UCSD-AML1 (cell line): ENCODE data around the gene ZNF516.
A peak's percentile ranks its signal among the peaks of the same experiment; 100 is the strongest.
"Not testable (repeated sequence)": the region's sequence is repeated elsewhere in the genome, so short reads cannot be mapped to it uniquely, and the experiment has no call there.

Experiments
- DNase-seq: peaks from one replicate; lab custom pipeline; 2025; ENCODE audit not compliant: unreplicated experiment; lab: John Stamatoyannopoulos, UW

The ZNF516 gene, protein sequence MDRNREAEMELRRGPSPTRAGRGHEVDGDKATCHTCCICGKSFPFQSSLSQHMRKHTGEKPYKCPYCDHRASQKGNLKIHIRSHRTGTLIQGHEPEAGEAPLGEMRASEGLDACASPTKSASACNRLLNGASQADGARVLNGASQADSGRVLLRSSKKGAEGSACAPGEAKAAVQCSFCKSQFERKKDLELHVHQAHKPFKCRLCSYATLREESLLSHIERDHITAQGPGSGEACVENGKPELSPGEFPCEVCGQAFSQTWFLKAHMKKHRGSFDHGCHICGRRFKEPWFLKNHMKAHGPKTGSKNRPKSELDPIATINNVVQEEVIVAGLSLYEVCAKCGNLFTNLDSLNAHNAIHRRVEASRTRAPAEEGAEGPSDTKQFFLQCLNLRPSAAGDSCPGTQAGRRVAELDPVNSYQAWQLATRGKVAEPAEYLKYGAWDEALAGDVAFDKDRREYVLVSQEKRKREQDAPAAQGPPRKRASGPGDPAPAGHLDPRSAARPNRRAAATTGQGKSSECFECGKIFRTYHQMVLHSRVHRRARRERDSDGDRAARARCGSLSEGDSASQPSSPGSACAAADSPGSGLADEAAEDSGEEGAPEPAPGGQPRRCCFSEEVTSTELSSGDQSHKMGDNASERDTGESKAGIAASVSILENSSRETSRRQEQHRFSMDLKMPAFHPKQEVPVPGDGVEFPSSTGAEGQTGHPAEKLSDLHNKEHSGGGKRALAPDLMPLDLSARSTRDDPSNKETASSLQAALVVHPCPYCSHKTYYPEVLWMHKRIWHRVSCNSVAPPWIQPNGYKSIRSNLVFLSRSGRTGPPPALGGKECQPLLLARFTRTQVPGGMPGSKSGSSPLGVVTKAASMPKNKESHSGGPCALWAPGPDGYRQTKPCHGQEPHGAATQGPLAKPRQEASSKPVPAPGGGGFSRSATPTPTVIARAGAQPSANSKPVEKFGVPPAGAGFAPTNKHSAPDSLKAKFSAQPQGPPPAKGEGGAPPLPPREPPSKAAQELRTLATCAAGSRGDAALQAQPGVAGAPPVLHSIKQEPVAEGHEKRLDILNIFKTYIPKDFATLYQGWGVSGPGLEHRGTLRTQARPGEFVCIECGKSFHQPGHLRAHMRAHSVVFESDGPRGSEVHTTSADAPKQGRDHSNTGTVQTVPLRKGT

DNA sequence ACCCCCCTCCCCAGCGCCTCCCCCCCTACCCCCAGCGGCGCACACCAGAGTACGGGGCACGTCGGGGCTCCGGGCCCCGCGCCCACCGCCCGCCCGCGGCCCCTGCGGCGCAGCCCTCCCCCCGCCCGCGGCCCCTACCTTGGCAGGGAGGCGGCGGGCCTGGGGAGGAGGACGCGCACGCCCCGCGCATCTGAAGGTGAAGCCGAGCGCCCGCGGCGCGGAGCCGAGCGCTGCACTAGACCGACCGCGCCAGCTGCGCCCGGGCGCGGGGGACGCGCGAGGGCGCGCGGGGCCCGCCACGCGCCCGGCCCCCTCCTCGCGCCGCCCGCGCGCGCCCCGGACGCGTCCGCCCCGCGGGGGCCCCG is at the start of gene ZNF516:
ZNF516 (minus strand) TSS at position 237 of the 365 bp plus-strand sequence. CDS start 52,188 bp downstream, outside the sequence.
- no peak for DNase-seq

DNA sequence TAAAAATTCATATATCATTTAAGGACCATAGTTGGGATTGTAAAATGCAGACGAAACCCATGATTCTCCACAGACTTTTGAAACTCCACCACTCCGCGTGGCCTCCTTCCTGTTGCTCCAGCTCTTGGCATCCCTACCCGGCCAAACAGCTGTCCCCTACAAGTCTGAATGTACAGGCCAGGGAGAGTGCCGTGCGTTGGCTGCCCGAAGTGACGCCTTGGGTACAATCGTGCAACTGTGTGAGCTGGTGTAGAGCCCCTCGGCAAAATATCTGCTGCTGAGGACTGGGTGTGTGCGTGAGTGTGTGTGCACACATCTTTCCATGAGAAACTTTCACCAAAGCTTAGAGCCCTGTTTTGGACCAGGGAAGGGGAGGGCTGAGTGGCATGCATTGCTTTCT is 43.8 kb upstream of the ZNF516 start:
- no peak for DNase-seq

DNA sequence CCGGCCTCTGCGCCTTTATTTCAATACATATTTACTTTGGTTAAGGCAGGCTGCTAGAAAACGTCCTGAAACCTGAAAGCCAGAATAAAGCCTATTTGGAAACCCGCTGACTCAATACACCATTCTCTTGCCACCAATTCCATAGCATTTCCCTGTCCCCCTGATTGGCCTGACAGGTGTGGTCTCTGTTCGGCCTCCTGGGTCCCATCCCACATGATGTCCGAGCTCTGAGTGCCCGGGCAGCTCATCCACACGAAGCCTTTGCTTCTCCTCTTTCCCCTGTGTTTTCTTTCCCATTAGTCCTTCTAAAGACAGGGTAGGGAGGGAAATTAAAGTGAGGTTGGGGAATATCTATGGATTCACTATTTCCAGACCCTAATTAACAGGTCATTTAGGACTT is 42.6 kb upstream of the ZNF516 start:
- DNase-seq: no peak

DNA sequence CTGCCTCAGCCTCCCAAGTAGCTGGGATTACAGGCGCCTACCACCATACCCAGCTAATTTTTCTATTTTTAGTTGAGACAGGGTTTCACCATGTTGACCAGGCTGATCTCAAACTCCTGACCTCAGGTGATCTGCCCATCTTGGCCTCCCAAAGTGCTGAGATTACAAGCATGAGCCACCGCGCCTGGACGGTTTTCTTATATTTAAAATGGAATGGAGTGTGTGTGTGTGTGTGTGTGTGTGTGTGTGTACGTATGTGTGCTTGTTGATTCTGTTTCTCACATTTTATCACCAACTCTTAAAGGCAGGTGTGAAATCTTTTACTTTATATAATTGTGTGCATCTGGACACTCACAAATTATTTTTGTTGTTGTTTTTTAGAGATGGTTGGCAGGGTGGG is 41.6 kb upstream of the ZNF516 start:
- DNase-seq: not testable (repeated sequence)

DNA sequence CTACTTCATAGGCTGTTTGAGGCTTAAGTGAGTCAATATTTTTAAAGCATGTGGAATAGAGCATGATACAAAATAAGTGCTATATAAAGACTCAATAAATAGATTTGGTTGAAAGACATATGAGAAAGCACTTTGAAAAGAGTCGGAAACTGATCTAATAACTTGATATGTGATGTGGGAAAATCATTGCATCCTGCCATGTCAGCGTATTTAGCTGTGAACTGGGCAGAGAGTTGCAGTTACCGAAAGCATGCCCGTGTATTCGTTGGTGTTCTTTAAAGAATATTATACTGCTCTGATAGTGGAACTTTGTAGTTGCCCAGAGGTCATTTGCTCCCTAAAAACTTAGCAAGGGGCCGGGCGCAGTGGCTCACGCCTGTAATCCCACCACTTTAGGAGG is 37.8 kb upstream of the ZNF516 start:
- no peak for DNase-seq

DNA sequence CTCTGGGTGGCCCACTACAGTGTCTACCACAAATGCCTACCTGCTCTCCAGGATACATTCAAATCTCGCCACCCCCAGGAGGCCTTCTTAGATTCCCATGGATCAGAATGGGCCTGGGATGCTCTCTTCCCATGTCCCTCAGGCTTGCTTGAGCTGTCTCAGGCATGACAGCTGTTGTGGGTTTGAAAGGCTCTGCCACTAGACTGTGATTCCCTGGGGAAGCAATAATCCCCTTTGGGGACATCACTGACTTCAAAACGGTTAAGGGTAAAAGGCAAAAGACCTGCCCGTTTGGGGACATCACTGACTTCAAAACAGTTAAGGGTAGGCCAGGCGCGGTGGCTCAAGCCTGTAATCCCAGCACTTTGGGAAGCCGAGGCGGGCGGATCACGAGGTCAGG is 35.8 kb upstream of the ZNF516 start:
- no peak for DNase-seq

DNA sequence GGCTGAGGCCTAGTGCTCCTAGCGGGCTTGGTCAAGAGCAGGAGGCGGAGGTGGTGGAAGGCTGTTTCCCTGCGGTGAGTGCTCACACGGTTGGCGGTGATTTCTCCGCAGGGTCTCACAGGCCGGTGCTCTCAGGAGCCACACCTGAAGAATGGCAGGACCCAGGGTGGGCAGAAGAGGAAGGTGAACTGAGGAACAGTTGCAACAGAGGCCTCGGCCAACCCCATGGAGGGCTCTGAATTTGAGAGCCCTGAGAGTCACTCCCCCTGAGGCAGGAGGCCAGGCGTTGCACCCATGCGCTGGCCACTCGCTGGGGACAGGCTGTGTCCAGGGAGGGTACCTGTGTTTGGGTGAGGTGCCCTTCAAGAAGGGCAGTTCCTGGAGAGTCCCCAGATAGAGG is 35.3 kb upstream of the ZNF516 start:
- DNase-seq: no peak

DNA sequence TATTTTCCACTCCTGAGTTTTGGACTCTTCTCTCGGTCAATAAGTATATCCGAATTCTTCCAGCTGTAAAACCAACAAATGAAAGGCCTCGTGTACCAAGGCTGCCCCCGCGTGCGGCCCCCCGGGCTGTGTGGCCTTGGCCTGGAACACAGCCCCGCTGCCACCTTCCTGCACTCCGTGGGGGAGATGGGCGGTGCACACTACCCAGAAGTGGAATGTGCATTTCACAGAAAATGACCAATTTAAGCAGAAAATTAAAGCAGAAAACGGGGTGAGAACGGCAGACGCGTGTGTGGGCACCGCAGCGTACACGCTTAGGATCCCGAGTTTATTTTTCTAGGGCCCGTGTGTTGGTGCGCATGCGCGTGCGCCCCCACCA is 34.4 kb upstream of the ZNF516 start:
- no peak for DNase-seq

DNA sequence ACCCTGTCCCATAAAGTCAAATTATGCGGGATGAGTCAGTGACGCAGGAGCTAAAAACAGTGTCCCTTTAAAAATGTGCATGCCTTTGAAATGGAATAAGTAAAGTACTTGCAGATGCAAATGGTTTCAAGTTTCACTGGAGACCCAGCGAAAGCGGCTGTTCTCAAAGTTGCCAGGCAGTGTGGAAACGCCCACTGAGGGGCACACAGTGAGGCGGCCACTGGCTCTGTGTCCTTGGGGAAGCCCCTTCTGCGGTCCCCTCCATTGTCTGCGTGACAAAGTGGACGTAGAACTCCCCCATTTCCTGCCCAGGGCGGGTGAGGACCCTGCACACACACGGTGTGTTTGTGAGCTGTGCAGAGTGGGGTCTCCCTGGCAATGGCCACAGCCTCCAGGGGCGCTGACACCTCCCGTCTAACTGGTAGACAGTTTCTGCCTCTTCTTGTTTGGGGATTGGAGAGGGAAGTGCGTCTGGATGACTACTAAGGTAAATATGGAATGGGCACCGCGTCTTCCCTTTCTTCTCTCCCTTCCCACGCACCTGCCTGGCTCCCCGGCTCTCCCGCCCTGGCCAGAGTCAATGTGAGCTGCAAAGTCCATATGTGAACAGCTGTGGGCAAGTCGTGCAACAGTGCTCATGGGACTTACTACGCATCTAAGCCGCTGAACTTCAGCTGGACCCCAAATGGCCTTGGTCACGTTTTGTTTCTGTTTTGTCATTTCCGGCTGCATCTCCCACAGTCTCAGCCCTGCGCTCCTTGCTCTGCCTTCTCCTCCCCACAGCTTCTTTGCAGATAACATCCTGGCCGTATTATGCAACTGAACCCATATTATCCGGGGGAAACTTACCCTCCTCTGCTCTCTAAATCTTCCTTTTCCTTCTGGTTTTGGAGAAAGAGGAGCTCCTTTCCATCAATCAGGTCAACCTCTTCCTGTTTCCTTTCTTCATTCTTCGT is 33.7 kb upstream of the ZNF516 start:
- DNase-seq: peak; percentile 32

DNA sequence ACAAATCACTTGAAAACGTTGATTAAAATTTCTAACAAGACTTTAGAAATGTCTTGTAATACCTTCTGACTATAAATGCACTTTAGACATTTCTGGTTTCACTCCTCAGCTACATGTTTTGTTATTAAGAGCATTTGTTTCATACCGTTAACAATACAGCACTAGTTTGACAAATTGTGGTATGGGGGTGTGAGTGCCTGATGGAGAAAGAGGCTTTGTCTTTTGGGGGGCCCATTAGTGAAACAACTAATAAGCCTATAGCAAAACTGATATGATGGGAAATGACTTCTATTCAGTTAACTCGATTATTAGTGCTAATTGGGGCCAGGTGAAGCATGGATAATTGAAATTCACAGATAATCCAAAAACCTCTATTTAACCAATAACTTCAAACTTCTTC is 30.9 kb upstream of the ZNF516 start:
- DNase-seq: no peak

DNA sequence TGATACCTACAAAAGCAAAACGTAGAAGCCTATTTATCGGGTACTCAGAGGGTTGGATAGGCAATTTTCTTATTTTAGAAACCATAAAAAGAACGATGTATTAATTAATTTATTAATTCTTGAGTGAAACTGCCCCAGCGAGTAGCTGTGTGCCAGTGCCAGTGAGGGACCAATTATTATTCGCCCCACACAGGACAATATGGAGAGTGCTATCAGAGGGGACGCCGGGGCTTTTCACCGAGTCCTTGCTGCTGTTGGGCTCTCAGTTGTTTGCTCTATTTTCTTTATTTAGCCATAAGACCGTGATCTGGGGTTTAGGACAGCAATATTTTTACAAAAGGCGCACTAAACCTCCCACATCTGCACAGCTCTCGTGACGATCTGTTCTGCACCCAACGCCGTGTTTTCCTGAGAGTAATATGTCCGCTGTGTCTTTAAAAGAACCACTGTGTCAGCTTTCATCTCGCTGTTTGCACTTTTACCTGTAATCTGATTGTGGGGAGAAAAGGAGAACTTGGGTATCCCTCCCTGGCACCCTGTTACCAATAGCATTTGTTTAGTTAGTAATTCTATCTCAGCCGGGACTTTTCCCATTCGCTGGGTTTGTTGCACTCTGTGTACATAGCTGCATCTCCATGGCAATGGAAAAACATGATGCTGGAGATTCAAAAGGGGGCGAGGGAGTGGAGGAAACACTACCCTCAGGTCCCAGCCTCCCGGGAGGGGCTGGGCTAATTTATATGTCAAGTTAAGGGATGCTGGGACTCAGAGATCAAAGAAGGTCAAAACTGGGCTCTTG is 30.1 kb upstream of the ZNF516 start:
- no peak for DNase-seq

DNA sequence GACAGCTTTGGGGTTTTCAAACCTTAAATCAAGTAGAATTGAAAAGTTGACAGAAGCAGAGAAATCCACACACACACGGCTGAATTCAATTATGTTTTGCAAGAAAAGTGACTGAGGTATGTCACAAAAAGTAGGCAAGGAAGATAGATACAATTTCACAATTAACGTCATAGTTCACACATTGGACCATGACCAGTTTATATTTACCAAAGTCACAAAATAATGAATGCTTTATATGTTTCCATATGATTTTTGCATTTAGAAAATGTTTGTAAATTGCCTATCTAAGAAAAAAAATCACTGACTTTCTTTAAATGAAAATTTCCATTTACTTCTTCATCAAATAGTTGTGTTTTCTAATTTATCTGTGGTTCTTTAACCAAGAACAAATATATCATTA is 29.4 kb upstream of the ZNF516 start:
- no peak for DNase-seq

DNA sequence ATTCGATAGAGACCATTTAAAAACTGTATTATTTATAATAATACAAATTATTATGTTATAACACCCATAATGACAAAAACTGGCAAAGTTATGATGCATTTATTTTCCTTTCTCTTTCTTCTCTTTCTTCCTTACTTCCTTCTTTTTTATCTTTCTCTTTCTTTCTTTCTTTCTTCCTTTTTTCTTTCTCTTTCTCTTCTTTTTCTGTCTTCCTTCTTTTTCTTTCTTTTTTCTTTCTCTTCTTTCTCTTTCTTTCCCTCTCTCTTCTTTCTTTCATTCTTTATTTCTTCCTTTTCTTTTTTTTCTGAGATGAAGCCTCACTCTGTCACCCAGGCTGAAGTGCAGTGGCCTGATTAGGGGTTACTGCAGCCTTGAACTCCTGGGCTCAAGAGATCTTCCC is 27.5 kb upstream of the ZNF516 start:
- DNase-seq: no peak

DNA sequence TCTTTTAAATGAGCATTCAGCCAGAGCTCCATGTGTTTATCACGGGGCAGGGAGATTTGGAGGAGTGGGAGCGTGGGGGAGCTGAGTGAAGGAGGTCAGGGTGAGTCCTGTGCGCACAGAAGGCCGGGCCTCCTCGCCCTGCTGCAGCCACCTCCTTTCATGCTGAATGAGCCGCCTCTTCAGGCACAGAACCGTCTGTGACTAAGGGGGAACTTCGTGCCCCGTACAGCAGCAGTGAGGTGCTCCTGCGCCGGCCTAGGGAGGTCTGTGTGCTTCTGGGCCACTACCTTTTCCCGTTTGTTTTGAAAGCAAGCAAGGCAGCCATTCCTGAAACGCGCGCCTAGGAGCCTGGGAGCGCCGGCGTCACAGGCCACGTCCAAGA is 27.1 kb upstream of the ZNF516 start:
- no peak for DNase-seq

DNA sequence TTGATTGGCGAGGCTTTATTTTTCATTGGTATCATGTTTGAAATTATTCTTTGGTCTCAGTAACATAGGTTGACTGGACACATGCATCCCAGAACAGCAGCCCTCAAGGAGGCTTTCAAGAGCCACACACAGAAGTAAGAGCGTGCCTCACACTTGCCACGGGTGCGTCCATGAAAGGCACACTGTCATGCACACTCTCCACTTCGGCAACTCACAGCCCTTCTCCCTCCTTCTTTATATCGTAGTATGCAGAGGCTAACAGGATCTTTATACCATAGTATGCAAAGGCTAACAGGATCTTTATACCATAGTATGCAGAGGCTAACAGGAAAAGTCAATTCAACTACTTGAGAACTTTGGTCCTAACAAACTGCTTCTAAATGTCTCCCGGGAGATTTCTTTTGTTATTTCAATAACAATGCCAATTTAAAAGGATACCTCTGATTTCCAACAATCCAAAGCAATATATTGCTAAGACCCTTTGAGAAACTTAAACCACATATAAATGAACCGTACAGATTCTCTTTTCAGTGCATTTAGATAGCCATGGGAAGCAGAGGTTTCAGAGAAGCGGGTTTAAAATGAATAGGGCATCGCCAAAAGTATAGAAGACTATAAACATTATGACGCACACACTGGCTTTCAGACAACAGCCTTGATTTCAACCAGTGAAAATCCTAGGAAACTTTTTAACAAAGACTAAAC is 26.5 kb upstream of the ZNF516 start:
- DNase-seq: no peak

DNA sequence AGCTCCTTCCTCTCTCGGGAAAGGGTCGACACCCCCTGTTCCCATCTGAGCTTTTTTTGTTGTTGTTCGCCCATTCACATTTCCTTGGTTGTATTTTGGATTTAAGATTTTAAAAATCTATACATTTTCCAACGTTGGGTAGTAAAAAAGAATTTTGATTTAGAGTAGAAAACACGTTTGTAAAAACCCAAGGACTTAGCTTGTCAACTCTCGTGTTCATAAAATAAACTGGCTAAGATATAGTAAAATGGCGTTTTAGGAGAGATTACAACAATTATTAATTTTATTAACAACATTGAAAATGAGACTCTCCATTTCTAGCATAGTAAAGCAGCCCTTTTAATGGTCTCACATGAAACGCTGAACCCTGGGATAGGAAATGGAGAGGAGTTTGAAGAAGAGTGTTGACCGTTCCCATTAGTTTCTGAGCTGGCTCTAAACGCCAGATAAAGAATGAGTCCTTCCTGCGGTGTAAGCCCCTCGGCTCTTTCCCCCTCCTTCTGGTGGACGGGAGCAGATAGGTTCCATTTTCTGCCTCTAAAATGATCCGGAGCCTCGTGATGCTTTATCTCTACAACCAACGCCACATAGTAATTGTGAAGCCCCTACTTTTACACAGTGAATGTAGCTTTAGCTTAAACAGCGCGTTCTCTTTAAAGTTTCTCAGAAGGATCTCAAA is 24.0 kb upstream of the ZNF516 start:
- DNase-seq: no peak

DNA sequence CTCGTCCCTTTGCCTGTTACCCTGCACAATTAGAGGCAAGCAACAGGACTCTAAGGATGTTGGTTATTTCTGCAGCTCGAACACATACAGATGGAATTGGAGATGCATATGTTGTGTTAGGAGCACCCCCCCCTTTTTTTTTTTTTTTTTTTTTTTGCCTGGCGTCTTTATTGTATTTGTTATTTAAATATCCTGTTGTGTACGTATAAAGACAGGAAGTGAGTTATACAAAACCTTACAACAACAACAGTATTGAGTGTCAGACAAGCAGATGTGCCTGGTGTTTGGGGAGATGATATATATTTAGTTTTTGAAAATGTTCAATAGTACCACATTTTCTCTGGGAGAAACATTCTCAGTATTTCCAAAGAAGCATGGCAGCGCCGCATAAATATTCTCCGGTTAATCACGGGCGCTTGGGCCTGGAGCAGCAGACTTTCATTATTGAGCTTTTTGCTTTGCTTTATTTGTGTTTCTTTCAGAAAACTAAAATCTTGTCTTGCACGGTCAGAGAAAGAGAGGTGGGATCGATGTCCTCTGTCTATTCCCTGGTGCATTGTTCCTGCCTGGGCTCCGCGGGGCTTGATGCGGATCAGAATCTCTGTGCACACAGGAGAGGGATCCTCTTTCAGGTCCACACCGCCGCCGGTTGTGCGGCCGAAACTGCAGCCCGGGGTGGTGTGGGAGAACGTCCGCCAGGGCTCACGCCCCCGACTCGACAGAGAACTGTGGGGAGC is 23.2 kb upstream of the ZNF516 start:
- no peak for DNase-seq

DNA sequence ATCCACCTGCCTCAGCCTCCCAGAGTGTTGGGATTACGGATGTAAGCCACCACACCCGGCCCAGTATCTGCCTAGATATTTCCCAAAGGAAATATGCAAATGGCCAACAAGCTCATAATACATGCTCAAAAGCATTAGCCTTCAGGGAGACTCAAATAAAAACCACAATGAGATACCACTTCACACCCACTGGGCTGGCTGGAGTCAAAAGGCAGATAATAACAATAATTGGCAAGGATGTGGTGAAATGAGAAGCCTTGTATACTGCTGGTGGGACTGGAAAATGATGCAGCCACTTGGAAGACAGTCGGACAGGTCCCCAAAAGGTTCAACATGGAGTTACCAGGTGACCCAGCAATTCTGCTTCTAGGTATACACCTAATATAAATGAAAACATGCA is 20.5 kb upstream of the ZNF516 start:
- DNase-seq: no peak
